Choroid plexus epithelial cell (primary cell): ENCODE data around the gene ELL.

ENCODE experiments used
- DNase-seq: peaks from one replicate; pipeline ENCODE4 v3.0.0-alpha.2; 2010; ENCODE audit warnings: low read depth
- H3K4me3 ChIP-seq: 2 replicates; pipeline ENCODE4 v1.5.1; 2011; ENCODE audit warnings: low read depth, mild to moderate bottlenecking, control low read depth, low read length, moderate library complexity
- CTCF ChIP-seq: conservative IDR thresholded peaks from 2 replicates; pipeline ENCODE4 v1.5.1; 2011; ENCODE audit warnings: low read depth, mild to moderate bottlenecking, control low read depth, inconsistent platforms, low read length, moderate library complexity

ELL gene

DNA sequence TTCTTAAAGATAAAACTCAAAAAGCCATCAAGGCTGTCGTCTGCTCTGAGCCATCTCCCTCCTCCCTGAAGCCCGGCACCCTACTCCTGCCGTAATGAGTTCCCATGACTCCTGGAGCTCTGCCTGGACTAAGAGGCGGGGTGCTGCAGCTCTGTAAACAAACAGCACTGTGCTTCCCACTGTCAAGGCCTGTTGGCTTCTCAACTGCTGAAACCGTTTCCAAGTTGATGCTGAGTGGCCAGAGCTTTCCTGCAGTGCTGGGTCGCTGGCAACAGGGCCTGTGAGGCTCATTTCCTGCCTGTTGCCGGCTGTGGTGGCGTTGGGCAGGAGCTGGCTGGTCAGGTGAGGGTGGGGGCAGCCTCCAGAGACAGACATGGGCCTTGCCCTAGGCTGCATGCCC is 57.2 kb downstream of the ELL start:
- H3K4me3 ChIP-seq, result no peak overlapping the region
- peak; percentile 98 for DNase-seq
- no peak for TF ChIP-seq CTCF

DNA sequence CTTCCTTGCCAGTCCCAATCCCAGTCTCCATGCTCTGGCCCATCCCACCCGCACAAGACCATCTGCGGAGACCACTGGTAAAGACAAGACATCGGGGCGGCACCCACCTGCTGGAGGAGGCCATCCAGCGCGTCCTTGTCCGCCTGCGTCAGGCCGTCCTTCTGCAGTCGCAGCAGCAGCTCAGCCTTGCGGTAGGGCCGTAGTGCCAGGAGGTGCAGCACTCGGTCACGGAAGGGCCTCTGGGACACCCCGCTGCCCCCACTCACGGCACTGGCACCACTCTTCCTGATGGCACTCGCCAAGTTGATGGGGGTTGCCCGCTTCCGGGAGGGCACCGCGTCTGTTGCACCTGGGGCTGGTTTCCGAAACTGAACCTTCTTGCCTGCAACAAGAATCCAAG is 60.4 kb downstream of the ELL start:
- no peak for TF ChIP-seq CTCF
- no peak for DNase-seq
- no peak overlapping the region for H3K4me3 ChIP-seq

- no peak for DNase-seq
- no peak for TF ChIP-seq CTCF
- no peak overlapping the region for H3K4me3 ChIP-seq
These were observed 61.0 kb downstream of the ELL start for GRCh38 chr19:18460900-18461299.

DNA sequence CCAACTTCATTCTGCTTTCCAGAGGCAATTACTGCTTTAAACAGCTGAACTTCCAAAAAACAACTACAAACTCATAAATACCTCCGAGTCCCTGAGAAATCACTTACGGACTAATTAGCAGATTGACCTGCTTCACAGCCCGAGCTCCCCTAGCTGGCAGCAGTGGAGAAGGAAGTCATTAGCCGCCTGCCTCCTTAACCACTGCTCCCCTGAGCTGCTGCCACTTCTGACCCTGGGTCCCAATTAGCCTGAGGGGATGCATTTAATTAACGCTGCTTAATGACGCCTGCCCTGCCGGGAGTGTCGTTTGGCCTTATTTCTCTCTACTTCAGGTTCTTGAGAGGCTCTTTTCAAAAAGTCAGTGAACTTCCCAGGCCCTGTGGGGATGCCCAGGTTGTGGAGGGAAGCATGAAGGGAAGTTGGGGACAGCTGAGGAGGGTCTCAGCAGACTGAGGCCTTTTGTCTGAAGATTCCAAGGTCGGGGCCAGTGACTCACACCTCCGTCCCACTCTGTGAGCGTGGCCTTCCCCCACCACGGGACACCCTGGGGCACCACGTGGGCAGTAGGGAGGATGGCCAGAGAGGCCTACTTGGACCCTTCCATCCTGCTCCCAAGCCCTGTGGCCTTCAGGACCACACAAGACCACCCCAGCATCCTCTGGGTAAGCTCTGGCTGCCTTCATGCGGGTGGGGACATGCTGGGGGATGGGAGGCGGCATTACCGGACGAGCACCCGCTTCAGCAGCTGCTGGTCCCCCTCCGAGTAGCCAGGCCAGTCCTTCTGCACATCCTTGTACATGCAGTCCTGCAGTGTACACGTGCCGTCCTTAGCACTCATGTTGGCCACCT is 64.2 kb downstream of the ELL start:
- TF ChIP-seq CTCF, result no peak
- no peak overlapping the region for H3K4me3 ChIP-seq
- DNase-seq, result no peak

DNA sequence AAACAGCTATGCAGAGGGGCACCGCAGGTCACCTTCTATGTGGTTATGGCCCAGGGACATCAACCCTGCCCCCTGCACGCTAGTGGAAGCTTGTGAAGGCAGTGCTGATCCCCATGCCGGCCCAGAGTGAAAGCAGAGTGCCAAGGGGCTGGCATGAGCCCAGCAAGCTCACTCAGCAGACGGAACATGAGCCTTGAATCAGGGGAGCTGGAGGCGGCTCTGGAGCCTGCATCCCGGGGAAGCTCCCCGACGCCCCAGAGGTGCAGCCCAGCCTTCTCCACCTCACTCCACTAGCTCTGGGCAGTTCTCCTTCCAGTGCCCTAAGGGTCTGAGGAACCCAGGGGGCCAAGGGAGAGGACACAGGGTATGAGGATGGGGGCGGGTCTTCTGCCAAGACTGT is 64.9 kb downstream of the ELL start:
- no peak for DNase-seq
- H3K4me3 ChIP-seq, result no peak overlapping the region
- TF ChIP-seq CTCF, result no peak

DNA sequence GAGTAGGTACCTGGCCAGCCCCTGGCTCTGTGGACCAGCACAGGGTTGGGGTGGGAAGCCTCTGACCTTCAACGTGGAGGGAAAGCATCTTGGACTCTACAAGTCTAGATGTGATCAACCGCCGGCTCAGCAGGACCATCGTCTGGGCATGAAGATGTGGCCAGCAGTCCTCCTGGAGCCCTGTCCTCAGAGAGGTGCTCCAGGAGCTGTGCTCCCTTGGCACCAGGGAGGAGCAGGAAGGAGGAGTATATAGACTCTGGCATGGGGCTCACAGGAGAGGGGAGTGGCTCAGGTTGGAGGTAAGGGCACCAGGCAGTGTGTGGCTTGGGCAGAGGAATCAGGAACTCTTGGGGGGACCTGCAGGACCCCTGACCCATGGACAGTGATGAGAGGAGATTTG is 65.6 kb downstream of the ELL start:
- no peak overlapping the region for H3K4me3 ChIP-seq
- no peak for DNase-seq
- TF ChIP-seq CTCF, result no peak
